NCI-H2107 treated with DMSO at 0.1 percent for 48 hours (cell line): Measurements from ENCODE around the gene RAD51B.

Source experiments
- DNase-seq: peaks from one replicate; lab custom pipeline; 2025; ENCODE audit not compliant: unreplicated experiment; lab: John Stamatoyannopoulos, UW

RAD51B gene

GRCh38 chr14:67892466-67893100, 73.0 kb downstream of the RAD51B start:
- no peak for DNase-seq

- no peak for DNase-seq
Observed at GRCh38 chr14:67900231-67900630, 80.7 kb downstream of the RAD51B start.

GRCh38 chr14:67908052-67908754, 88.6 kb downstream of the RAD51B start:
- DNase-seq, result no peak

DNA sequence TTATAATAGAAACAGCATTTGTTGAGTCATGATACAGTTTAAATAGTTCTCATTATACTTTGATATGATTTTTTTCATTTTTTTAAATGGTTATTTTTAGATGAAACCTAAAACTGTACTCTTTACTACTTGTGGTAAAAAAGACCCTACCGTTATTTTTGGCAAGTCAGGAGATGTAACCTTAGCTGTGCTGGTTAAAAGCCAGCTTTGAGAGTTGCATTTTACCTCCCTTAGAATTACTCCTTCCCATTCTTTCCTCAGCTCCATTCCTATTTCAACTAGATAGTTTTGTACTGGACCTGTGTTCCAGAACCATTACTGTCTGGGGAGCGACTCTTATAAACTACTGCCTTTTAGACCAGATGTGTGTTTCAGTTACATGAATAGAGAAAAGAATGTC, 92.0 kb downstream of the RAD51B start:
- peak; percentile 18 for DNase-seq

DNA sequence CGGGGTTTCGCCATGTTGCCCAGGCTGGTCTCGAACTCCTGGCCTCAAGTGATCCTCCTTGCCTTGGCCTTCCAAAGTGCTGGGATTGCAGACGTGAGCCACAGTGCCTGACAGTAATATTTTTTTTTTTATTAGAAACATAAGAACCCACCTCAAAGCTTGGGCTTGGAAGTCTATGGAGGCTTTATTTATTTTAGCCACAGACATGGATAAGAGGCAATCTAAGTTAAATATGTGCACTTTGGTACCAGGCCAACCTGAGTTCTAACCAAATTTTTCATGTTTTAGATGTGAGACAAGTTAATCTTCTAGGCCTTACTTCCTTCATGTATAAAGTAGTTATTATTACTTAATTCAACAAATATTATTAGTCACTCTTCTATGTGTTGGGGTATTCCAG, 96.9 kb downstream of the RAD51B start:
- DNase-seq, result no peak

- no peak for DNase-seq
Observed at GRCh38 chr14:67917006-67917405, 97.4 kb downstream of the RAD51B start.

DNA sequence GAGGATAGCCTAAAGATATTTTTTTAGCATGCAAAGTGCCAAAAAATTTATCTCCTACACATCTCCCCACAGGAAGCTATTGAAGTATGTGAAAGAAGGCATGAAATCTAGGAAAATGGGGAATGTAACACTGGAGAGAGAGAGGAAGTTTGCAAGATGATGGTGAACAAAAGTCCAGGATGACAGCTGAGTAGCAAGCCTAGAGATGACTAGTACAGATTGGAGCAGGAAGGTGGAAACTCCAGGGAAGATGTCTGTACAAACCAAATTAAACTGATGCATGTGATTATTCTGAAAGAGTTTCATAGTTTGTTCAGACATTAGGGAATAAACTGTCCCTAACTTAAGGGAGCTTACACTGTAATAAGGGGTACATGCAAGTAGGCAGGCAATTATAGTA, 99.3 kb downstream of the RAD51B start:
- DNase-seq, result no peak

GRCh38 chr14:67919259-67920032, 99.9 kb downstream of the RAD51B start:
- no peak for DNase-seq

- DNase-seq, result no peak
Observed at GRCh38 chr14:67926821-67927220, 107.2 kb downstream of the RAD51B start.

GRCh38 chr14:67927244-67927643, 107.7 kb downstream of the RAD51B start:
- no peak for DNase-seq

DNA sequence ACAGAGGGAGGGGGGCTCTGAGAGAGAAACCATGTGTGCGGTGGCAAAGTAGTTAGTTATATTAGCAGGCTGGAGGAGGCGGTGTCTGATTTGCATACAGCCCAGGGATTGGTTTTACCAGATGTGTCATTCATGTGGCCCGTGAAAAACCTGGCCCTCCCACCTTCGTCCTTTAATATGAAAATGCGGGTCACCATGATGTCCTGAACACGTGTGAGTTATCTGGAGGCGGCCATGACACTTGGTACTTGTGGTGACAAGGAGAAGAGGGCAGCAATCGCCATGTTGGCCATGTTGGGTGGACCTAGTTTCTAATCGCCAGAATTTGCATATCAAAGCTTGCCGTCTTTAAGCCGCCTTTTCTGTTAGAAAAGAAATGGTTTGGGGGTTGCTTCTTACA, 108.8 kb downstream of the RAD51B start:
- DNase-seq, result no peak

DNA sequence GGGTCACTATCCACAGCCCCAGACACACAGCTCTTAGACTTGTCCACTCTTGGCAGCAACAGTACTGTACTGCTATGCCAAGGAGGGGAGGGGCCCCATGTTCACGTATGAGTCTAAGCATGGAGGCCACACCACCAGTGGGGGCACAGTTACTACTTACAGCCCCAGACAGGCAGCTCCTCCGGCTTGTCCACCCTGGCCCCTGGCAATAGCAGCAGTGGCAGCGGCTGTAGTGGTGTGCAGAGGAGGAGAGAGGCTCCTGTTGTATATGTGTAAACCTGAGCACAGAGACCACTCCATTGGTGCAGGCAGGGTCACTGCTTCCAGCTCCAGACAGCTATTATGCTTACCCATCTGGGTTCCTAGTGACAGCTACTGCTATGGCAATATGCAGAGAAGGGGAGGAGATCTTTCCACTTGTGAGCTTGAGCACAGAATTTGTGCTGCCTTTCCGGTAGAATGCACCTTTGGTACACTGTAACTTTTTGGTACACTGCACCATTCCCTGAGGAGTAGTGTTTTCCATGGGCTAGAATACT, 113.2 kb downstream of the RAD51B start:
- DNase-seq, result no peak

DNA sequence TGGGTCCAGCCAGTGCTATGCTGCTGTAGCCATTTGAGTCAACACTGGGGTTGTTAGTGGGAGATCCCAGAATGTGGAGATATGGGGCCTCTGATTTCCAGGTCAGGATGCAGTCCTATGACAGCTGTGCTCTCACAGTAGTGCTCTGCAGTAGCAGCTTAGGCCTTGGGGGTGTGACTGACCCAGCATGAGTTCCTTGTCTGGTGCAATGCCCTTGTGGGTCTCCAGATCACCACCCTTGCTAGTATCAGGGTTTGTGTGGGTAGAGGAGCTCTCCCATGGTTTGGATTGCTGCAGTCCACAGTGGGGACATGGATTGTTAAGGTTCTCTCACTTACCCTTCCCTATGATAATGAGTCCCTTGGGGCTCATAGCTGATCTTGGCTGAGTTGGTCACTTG, 113.7 kb downstream of the RAD51B start:
- DNase-seq, result no peak

DNA sequence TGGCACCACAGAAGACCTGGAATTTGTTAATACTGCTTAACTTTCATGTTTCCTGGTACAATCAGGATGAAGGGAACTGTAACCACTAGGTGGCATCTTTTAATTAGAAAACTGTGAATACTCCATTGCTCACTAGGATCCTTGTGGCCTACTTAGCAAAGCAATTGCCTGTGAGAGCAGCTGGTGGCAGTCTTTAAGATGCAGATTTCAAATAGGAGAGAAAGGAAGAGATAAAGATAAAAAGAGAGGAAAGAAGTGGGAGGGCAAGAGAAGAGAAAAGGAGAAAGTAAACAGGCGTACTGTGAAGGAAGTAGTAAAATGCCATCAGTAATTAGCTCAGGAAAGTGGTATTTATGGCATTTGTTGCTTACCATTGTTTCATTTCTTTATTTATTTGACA, 114.5 kb downstream of the RAD51B start:
- peak; percentile 87 for DNase-seq

- DNase-seq, result no peak
Observed at GRCh38 chr14:67934862-67935261, 115.3 kb downstream of the RAD51B start.

DNA sequence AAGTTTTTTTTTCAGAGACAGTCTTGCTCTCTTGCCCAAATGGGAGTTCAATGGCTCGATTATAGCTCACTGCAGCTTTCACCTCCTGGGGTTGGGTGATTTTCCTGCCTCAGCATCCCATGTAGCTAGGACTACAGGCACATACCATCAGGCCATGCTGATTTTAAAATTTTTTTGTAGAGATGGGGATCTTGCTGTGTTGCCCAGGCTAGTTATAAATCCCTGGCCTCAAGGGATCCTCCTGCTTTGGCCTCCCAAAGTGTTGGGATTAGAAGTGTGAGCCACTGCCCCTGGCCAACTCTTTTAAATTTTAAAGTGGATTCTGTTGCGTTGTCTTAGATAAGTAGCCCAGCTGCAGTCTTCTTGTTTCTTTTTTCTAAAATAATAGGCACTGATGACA, 115.8 kb downstream of the RAD51B start:
- DNase-seq, result no peak

DNA sequence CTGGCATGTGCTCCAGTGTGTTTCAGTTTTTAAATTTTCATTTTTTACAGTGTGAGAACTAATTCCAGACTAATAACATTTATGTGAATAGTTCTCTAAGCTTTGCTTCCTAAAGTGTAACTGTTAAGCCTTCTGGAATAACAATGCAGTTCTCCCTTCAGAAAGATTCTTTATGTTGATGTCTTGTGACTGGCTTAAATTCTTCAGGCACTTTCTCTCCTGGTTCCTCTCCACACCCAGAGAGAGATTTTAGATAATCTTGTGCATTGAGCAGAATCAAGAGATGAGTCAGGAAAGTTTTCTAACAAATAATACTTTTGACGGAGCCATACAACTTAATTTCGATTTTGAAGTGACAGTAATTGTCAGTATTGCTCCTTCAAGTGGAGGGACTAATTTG, 118.5 kb downstream of the RAD51B start:
- no peak for DNase-seq

DNA sequence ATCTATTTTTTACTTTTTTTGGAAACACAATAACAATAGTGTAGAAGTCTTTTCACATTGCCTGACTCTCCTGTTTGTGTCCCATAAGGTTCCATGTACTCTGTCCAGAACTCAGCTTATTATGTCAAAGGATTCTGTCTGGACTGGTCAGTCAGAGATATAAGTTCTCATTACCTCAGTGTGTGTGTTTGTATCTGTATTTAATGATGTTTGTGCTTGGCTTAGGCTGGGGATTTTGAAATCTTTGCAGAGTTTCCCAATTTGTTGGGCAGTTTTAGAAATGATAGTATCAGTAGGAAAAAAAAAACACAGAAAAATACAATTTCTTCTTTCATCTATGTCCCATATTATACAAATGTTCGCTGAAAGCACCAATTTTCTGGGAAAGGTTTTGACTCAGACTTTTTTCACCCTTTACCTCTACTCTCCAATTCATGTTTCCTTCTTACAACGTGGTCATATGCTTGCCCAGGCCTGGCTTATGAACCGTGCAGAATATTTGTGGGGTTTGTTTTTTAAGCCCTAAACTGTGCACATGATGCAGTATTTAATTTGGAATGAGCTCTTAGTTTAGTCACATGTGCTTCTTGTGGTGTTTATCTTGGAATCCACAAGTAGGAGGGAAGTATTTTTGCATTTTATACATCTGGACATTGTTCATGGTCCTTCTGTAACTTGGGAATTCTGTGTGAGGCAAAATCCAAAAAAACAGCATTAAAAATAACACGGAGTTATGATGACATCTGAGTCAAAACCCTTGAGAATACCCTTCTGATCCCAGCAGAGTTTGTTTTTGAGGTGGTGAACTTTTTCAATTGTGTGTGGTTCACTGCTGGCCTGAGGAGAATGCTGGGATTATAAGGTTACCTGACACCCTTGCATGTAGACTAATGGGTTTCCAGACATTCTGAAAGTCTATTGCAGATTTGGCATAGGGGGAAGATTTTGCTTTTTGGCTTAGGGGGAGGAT, 121.2 kb downstream of the RAD51B start:
- peak; percentile 28 for DNase-seq

DNA sequence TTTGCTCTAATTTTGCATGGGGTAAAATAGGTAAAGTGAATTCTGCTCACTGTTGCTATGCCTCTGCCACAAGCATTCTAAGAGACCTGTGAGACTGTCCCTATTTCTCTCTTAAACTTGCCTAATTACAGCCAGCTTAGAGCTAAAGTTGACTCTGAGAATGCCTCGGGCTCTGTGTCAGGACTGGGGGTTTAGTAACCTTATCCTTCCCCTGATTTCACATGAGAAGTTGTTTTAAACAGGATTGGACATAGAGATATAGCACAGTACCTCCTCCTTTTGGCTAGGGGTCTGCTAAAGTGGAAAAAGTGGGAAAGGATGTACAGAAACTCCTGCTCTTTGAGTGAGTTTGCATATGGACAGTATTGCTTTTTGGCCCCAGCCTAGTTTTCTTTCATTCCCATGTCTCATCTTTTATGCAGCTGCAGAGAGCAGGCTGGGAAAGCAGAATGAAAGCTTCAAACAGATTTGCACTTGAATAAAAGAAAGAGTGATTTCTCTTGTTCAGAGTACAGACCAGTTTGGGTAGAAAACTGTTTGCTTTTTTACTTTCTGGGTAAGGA, 122.0 kb downstream of the RAD51B start:
- no peak for DNase-seq

DNA sequence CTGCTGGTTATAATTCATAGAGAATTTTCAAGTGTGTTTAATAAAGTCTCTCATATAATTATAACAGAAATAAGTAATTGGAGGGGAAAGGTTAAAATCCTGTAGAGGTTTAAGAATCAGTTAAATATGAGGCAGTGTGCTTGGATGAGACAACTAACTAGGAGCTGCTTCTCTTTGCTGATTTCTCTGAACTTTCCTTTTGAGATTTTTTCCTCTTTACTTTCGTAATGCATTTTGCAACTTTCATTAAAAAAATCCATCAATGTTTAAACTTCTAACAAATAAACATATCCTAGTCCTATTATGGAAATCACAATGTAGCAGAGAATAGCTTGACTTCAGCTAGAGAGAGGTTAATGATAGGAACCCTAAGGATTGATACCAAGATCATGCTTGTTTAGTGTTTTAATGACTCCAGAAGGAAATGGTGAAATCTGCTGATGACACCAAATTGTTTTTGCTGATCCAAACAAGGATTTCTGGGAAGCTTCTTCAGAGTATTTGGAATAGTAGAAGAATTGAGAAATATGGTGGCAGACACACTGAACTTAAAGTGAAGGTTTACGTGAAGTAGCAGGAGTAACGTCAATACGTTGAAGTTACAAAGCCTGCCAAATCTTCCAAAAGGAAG, 122.6 kb downstream of the RAD51B start:
- DNase-seq, result no peak
